D721Med (cell line): ENCODE measurements around the gene ANO1.

ENCODE experiments used
- DNase-seq: peaks from one replicate; pipeline ENCODE4 v3.0.0; 2011; ENCODE audit warnings: low spot score; ENCODE audit not compliant: insufficient read length
- FAIRE-seq: peaks from 2 replicates; lab custom pipeline; 2011; peaks lifted over from hg19 to GRCh38; lab: Jason Lieb, UNC
- TF ChIP-seq, protein P1 (sequence below): IDR thresholded peaks from 2 replicates; pipeline ENCODE4 v1.5.1; 2012; ENCODE audit warnings: mild to moderate bottlenecking, control low read depth; ENCODE audit not compliant: insufficient read depth; ENCODE audit errors: missing control alignments

The ANO1 gene

DNA sequence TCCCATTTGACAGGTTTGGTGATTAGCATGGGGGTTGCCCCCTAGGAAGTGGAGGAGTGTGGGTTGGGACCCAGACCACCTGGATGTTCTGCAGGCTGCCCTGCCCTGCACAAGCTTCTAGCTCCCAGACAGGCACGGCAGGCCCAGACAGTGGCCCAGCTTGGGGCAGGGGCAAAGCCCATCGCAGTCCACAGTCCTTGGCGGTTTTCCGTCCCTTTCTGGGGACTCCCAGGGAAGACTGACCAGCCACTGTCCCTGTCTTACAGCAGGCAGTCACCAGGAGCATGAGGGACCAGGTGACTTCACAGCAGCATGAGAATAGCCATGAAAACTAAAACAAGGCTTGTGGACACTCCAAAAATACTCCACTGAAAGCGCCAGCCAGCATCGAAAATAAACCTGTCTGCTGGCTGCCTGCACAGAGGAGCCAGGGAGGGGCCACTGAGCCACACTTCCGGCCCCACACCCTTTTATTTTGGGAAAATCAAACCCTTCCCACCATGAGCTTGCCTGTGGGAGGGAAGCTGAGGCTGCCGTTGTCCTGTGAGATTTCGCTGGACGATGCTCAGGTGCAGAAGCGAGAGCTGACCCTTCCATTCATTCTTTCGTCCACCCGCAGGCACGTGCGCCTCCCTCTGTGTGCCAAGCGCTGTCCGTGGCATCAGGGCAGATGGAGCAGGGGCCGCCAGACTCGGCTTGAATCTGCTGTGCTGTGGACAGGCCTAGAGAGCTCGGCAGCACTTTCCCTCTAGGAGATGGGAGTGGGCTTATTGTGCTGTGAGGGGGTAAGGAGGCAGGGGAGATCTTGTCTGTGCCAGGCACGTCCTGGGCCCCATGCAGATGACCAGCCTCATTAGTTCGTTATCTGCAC, 153.0 kb downstream of the ANO1 start:
- DNase-seq (no peak), FAIRE-seq (no peak)
- TF ChIP-seq, protein P1, sequence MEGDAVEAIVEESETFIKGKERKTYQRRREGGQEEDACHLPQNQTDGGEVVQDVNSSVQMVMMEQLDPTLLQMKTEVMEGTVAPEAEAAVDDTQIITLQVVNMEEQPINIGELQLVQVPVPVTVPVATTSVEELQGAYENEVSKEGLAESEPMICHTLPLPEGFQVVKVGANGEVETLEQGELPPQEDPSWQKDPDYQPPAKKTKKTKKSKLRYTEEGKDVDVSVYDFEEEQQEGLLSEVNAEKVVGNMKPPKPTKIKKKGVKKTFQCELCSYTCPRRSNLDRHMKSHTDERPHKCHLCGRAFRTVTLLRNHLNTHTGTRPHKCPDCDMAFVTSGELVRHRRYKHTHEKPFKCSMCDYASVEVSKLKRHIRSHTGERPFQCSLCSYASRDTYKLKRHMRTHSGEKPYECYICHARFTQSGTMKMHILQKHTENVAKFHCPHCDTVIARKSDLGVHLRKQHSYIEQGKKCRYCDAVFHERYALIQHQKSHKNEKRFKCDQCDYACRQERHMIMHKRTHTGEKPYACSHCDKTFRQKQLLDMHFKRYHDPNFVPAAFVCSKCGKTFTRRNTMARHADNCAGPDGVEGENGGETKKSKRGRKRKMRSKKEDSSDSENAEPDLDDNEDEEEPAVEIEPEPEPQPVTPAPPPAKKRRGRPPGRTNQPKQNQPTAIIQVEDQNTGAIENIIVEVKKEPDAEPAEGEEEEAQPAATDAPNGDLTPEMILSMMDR: no peak

DNA sequence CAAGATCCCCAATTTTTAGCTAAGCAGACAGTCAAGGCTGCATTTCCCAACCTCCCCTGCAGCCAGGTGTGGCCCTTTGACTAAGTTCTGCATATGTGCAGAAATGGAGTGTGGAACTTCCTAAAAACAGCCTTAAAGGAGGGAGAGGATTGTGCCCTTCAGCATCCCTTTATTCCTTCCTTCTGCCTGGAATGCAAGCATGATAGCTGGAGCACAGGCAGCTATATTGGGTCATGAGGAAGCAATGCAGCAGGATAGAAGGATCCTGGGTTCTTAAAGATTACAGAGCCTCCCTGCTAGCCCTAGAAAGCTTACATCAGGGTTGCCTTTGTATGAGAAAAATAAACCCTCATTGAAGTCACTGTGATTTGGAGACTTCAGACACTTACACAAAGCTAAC, 154.9 kb downstream of the ANO1 start:
- TF ChIP-seq, protein P1: no peak
- DNase-seq (no peak), FAIRE-seq (no peak)

DNA sequence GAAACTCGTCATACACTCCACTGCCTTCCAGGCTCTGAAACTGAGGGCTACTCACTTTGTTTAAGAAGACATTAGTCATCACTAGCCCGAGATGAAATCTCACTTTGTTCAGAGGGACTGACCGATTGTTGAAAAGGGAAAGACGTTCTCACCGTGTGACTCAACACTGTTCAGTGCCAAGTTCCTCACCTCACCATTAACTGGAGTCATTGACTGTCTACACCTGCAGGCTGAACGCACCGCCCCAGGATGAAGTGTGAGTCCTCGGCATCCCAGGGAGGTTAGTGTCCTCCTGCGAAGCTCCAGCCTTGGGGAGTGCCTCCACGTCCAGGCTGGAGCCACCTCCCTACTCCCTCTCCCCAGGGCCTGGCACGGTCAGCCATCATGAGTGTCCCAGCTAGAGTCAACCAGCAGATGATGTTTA, 155.4 kb downstream of the ANO1 start:
- TF ChIP-seq, protein P1: no peak
- FAIRE-seq (no peak), DNase-seq (no peak)

DNA sequence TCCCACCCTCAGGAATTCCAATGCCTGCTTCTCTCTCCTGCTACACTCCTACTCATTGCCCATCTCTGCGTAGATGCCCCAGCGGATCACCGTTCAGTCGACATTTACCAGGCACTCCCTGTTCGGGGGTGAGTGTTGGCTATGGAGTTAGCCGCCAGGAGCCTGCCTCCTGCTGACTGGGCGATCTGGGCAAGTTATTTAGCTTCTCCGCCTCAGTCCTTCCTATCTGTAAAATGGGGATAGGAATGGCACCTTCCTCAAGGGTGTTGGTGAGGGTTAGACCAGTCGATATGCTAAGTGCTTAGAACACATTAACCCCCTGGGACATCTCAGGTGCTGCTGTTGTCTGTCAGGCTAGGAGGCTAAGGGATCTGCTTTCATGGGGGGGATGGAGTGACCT, 155.8 kb downstream of the ANO1 start:
- FAIRE-seq (no peak), DNase-seq (no peak)
- TF ChIP-seq, protein P1: no peak
